Fibroblast of lung (primary cell): ENCODE results near the gene GRB2. TPM values are rescaled to one million over a fixed set of nuclear protein-coding genes. Genes with fewer than 3 reads are reported as not detected.

Experiments used
- DNase-seq, 2 donors: peaks; one replicate each; pipeline versions ENCODE4 v3.0.0 to v3.0.0-alpha.2; 2010; ENCODE audit warnings: low read depth in 2 of 2
- H2AFZ ChIP-seq: 2 replicates; pipeline ENCODE4 v1.5.1; 2012; ENCODE audit warnings: low read length, control low read depth, inconsistent platforms
- H3K27ac ChIP-seq: 2 replicates; pipeline ENCODE4 v1.5.1; 2011; ENCODE audit warnings: low read length, control low read depth; ENCODE audit not compliant: insufficient read depth
- H3K27me3 ChIP-seq: 2 replicates; pipeline ENCODE4 v1.5.1; 2011; ENCODE audit warnings: mild to moderate bottlenecking, low read length; ENCODE audit not compliant: control insufficient read depth, insufficient read depth
- H3K36me3 ChIP-seq: 2 replicates; pipeline ENCODE4 v1.5.1; 2011; ENCODE audit warnings: low read length; ENCODE audit not compliant: control insufficient read depth, insufficient read depth
- H3K4me1 ChIP-seq: 2 replicates; pipeline ENCODE4 v1.5.1; 2011; ENCODE audit warnings: low read length; ENCODE audit not compliant: control insufficient read depth, insufficient read depth; ENCODE audit errors: extremely low read depth
- H3K4me2 ChIP-seq: 2 replicates; pipeline ENCODE4 v1.5.1; 2011; ENCODE audit warnings: low read length, control low read depth; ENCODE audit not compliant: insufficient read depth; ENCODE audit errors: extremely low read depth
- H3K4me3 ChIP-seq, 4 experiments: fragments of 200-600 bp in 1 of 4; sonication (generic) in 1 of 4; replicated peaks in 1 of 4; 2 replicates each; pipeline ENCODE4 v1.5.1; 2011 to 2016; ENCODE audit warnings: low read length in 4 of 4, low read depth in 3 of 4, mild to moderate bottlenecking in 3 of 4, control low read depth in 2 of 4, inconsistent platforms in 1 of 4, mixed read lengths in 1 of 4; ENCODE audit not compliant: insufficient read depth in 1 of 4; ENCODE audit errors: control extremely low read depth in 1 of 4
- H3K79me2 ChIP-seq: 2 replicates; pipeline ENCODE4 v1.5.1; 2012; ENCODE audit warnings: mild to moderate bottlenecking, low read length, inconsistent platforms; ENCODE audit not compliant: control insufficient read depth, insufficient read depth
- H3K9ac ChIP-seq: 2 replicates; pipeline ENCODE4 v1.5.1; 2011; ENCODE audit warnings: mild to moderate bottlenecking, low read length, control low read depth; ENCODE audit not compliant: insufficient read depth
- H3K9me3 ChIP-seq: 2 replicates; pipeline ENCODE4 v1.5.1; 2012; ENCODE audit warnings: low read depth, low read length; ENCODE audit not compliant: control insufficient read depth, insufficient read depth
- H4K20me1 ChIP-seq: 2 replicates; pipeline ENCODE4 v1.5.1; 2011; ENCODE audit warnings: low read length; ENCODE audit not compliant: control insufficient read depth, insufficient read depth; ENCODE audit errors: extremely low read depth
- CTCF ChIP-seq, 2 donors: IDR thresholded peaks in 1 of 2; conservative IDR thresholded peaks in 1 of 2; 1 replicate in 1 of 2; 2 replicates in 1 of 2; pipeline ENCODE4 v1.5.1; 2011 to 2012; ENCODE audit warnings: low read length in 2 of 2, control low read depth in 1 of 2, inconsistent platforms in 1 of 2, low read depth in 1 of 2, mild to moderate bottlenecking in 1 of 2
- EZH2 ChIP-seq: IDR thresholded peaks from 2 replicates; pipeline ENCODE4 v1.5.1; 2012; ENCODE audit warnings: low read length, control low read depth, mild to moderate bottlenecking; ENCODE audit errors: missing control alignments
- polyA plus RNA-seq, 2 donors: library from polyadenylated mRNA; depleted of rRNA in 1 of 2; stranded (reverse) in 1 of 2; unstranded in 1 of 2; fragments of >200 nt; gene quantifications; 2 replicates each; pipeline ENCODE4 v1.2.1, GENCODE V29; 2011 to 2012; ENCODE audit warnings: missing spikeins in 1 of 2
- total RNA-seq: library from RNA; depleted of rRNA; stranded (reverse); fragments of >200 nt; gene quantifications from 2 replicates; pipeline ENCODE4 v1.2.1, GENCODE V29; 2014

GRB2 gene
- total and polyA plus RNA-seq, 2 donors (not counting 1 experiment from before 2014, with no cell fraction given): 68.9 to 69.7 TPM

GRCh38 chr17:75404731-75405364 lies 630 bp downstream of the GRB2 start:
- H2AFZ ChIP-seq: peak overlapping the region; percentile 76
- no peaks in the 10 kb centered on the region for H4K20me1 ChIP-seq
- peak overlapping the region; percentile 84 for H3K27ac ChIP-seq
- DNase-seq: peak in 1 of 2 donors; percentile 41
- peak overlapping the region; percentile 44 to 96 (median 94) for H3K4me3 ChIP-seq
- peak overlapping the region; percentile 95 for H3K9ac ChIP-seq
- TF ChIP-seq EZH2 (no peak), CTCF (conservative IDR thresholded peaks at IDR 0.05 in 1 of 2, IDR thresholded peaks at IDR 0.05 in 1 of 2; ENCODE audit: low read depth in 1 of 2, low read length in 2 of 2) (no peak)
- H3K9me3 ChIP-seq: no peaks in the 10 kb centered on the region
- H3K4me2 ChIP-seq: peak overlapping the region; percentile 46
- peaks cover 51% of the 10 kb centered on the region for H3K79me2 ChIP-seq
- peaks cover 5% of the 10 kb centered on the region for H3K4me1 ChIP-seq
- H3K27me3 ChIP-seq: no peaks in the 10 kb centered on the region
- no peaks in the 10 kb centered on the region for H3K36me3 ChIP-seq

GRCh38 chr17:75404223-75404730 lies 1.2 kb downstream of the GRB2 start:
- no peaks in the 10 kb centered on the region for H3K27me3 ChIP-seq
- no peaks in the 10 kb centered on the region for H3K9me3 ChIP-seq
- peak; percentile 74 to 86 for DNase-seq
- H3K27ac ChIP-seq: peak overlapping the region; percentile 84
- H2AFZ ChIP-seq: no peak overlapping the region
- H3K4me2 ChIP-seq: peak overlapping the region; percentile 46
- H3K9ac ChIP-seq: no peak overlapping the region
- H3K4me3 ChIP-seq: peak overlapping the region; percentile 44 to 96 (median 94)
- TF ChIP-seq CTCF (conservative IDR thresholded peaks at IDR 0.05 in 1 of 2, IDR thresholded peaks at IDR 0.05 in 1 of 2; ENCODE audit: low read depth in 1 of 2, low read length in 2 of 2) (peak; percentile 98 to 99), EZH2 (no peak)
- H3K4me1 ChIP-seq: peaks cover 5% of the 10 kb centered on the region
- no peaks in the 10 kb centered on the region for H3K36me3 ChIP-seq
- H3K79me2 ChIP-seq: peaks cover 56% of the 10 kb centered on the region
- H4K20me1 ChIP-seq: no peaks in the 10 kb centered on the region

- no peaks in the 10 kb centered on the region for H3K27me3 ChIP-seq
- no peak for DNase-seq
- peaks cover 5% of the 10 kb centered on the region for H3K4me1 ChIP-seq
- peaks cover 67% of the 10 kb centered on the region for H3K79me2 ChIP-seq
- H3K9ac ChIP-seq: no peak overlapping the region
- H4K20me1 ChIP-seq: no peaks in the 10 kb centered on the region
- no peak overlapping the region for H3K4me2 ChIP-seq
- H3K27ac ChIP-seq: no peak overlapping the region
- TF ChIP-seq CTCF (conservative IDR thresholded peaks at IDR 0.05 in 1 of 2, IDR thresholded peaks at IDR 0.05 in 1 of 2; ENCODE audit: low read depth in 1 of 2, low read length in 2 of 2) (no peak), EZH2 (no peak)
- no peaks in the 10 kb centered on the region for H3K36me3 ChIP-seq
- H3K9me3 ChIP-seq: no peaks in the 10 kb centered on the region
- no peak overlapping the region for H2AFZ ChIP-seq
- no peak overlapping the region for H3K4me3 ChIP-seq
Measured at GRCh38 chr17:75403131-75403530, 2.3 kb downstream of the GRB2 start.
